NOMO-1 treated with dmso at 0.1 percent for 144 hours (cell line): ENCODE measurements around the gene ALLC.
A peak's percentile ranks its signal among the peaks of the same experiment; 100 is the strongest.

Experiments
- DNase-seq: peaks from one replicate; lab custom pipeline; 2025; ENCODE audit not compliant: unreplicated experiment; lab: John Stamatoyannopoulos, UW

Gene ALLC

DNA sequence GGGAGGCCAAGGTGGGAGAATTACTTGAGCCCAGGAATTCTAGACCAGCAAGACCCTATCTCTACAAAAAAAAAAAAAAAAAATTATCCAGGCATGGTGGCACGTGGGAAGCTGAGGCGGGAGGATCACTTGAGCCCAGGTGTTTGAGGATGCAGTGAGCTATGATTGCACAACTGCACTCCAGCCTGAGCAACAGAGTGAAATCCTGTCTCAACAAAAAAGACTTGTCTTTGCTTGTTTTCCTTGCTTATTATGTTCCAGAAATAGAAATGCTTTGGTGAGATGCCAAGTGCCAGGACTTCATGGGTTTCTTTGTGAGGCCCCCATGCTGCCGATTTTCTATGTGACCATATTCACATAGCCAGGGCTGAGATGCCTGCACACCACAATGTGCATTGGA, 54.4 kb downstream of the ALLC start:
- DNase-seq, result no peak

DNA sequence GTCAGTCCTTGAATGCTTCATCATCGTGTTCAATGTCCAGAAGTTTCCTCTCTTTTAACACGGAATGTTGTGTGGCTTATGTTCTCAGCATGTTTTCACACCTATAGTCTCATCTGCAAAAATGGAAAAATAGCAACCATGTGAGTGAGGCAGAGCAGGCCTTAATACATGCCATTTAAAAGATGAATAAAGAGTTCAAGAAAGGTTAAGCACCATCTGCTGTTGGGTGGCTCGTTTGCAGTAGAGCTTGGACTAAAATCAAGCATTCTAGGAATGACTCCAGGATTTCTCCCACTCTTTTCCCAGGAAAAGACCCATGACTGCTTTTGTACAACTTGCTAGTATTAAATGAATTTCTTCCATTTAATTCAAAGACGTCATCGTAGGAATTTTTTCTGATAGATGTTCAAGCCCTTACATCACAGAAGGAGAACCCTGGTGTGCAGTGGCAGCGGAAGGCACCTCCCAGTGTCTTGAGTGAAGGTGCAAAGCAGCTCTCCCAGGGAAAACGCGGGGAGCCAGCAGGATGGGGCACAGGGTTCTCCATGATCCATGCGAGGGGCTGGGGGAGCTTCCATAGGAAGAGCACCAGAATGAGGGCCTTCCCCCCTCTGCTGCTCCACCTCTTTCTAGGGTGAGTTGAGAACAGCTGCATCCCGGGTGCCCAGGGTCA, 55.0 kb downstream of the ALLC start:
- DNase-seq, result no peak

DNA sequence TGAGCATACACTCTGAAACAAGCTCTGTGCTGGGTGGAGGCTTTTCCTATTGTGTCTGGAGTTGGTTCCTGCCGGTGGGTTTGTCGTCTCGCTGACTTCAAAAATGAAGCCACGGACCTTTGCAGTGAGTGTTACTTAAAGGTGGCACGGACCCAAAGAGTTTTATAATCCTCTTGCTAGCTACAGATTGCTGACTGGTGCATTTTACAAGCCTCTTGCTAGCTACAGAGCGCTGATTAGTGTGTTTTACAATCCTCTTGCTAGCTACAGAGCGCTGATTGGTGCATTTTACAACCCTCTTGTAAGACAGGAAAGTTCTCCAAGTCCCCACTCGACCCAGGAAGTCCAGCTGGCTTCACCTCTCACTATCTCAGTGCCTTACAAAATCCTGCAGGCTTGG, 60.7 kb downstream of the ALLC start:
- no peak for DNase-seq

DNA sequence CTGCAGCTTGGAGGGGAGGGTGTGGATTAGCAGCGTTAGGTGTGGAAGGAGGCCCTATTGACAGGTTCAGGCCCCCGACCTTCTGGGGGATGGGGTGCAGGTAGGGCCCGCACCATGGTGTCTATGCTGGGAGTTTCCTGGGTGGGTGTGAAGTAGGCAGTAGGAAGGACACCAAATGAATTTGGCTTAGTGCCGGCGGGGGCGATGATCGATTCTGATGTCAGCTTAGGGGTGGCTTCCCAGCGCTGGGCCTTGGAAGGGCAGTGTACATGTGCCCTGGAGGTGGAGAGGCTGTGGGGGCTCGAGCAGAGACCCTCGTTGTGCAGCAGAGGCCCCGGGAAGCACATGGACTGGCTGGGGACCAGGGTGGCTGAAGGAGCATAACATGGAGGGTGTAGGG, 67.0 kb downstream of the ALLC start:
- DNase-seq, result no peak

DNA sequence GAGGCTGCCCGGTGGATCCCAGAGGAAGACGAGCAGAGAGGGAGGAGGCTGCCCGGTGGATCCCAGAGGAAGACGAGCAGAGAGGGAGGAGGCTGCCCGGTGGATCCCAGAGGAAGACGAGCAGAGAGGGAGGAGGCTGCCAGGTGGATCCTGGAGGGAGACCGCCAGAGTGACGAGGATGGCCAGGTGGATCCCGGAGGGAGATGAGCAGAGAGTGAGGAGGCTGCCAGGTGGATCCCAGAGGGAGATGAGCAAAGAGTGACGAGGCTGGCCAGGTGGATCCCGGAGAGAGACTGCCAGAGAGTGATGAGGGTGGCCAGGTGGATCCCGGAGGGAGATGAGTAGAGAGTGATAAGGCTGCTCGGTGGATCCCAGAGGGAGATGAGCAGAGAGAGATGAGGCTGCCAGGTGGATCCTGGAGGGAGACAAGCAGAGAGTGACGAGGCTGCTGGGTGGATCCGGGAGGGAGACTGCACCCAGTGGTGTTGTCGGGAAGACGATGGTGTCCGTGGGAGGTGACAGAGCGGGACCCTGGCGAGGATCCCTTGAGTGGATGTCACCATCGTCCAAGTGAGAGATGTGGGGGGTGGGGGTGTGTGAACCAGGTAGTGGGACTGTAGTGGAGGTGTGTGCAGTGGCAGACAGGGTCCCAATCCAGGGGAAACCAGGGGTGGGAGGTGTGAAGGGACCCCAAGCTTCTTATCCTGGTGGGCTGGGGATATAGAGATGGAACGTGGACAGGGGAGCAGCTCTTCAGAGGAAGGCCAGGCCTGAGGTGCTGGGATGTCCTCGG, 67.7 kb downstream of the ALLC start:
- DNase-seq, result no peak

DNA sequence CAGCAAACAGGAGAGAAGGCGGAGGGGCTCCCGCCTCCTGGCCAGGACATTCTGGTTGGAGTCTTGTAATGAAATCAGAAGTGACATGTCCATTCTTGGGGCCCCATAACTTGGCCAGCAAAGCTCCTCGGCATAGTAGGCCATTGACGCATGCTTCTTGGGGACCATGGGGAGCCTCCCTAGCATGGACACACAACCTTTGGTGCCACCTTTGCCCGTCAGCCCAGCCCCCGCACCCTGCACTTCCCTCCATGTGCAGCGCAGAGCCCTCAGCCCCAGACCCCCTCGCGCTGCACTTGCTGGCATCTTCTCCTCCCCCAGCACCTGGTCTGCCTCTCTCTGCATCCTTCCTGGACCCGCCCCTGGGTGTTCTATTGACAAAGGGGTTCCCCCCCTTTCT, 68.5 kb downstream of the ALLC start:
- no peak for DNase-seq

DNA sequence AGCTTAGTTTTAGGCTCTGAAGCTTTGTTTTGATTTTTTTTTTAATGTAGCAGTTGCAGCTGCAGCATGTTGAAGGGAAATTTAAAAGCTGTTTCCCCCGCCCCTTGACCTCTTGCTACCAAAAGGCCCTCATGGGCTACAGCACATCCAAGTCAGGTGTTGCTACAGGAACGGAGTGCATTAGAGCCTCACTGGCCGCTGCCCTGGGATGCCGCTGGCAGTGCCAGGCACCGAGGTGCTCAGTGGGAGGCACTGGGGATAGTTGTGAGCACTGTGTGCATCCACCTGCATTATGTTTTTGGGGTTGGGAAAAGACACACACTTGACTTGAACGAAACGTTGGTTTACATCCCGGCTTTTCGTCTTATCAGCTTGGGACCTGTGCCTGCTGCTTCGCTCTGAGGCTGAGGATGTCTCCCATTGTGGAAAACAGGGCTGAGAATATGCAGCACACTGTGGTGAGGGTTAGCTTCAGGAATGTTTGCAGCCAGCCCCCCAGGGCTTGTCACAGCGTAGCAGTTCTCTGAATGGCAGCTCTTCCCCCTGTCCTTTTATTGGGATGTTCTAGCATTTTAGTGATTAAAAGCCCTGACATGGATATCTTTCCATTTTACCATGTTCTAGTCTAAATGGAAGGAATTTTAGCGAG, 69.5 kb downstream of the ALLC start:
- DNase-seq, result no peak

DNA sequence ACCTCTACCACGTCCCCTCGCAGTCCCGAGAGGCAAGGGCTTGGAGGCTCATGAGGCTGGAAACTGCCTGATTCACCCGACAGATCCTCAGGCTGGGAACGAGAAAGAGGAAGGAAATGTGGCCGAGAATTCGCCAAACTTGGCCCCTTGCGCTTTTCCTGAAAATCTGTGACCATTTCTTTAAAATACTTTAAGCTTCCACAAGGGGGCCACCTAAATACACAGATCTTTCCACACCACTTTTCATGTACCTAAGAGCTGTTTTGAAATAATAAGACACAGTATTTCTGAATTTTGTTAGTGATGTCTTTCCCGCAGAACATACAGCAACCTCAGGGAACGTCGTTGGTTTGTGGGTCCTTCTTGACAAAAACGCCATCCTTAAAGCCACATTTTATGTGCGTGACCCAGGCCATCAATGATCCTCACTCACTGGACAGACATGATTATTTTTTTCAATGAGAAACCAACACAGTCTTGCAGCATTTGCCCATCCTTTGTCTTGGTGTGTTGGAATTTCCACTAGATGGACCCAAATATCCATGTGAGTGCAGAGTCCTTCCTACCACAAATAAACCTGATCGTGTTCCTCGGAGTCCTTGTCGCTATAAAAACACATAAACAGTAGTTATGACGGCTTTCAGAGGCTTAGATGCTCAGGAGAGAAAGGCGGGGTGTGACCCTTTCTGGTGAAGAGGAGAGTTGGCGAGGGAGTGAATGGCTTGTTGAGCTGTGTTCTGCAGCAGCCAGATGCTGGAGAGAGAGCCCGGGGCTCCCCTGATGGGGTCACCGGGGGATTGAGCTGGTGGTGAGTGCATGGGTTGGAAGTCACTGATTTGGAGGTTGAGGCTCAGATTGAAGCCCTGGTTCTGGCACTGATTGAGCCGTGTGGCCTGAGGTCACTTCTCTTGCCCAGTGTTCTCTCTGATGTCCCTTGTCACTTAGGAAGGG, 70.4 kb downstream of the ALLC start:
- DNase-seq, result peak; percentile 28

DNA sequence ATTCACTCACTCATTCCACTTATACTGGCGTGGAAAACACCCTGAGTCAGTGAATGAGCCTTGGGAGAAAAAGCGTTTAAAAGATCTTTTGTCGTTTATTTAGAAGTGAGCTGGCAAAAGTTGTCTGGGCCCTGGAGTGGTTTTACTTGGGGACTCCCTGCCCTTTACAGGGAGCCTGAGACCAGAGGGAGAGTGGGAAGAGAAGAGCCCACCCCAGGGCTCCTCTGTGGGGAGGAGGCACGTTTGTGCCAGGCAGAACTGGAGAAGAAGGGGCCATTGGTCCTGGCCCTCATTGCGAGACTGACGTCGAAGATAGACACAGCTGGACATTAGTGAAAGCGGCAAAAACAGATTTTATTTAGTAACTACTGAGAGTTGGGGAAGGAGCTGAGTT, 71.1 kb downstream of the ALLC start:
- DNase-seq, result no peak

DNA sequence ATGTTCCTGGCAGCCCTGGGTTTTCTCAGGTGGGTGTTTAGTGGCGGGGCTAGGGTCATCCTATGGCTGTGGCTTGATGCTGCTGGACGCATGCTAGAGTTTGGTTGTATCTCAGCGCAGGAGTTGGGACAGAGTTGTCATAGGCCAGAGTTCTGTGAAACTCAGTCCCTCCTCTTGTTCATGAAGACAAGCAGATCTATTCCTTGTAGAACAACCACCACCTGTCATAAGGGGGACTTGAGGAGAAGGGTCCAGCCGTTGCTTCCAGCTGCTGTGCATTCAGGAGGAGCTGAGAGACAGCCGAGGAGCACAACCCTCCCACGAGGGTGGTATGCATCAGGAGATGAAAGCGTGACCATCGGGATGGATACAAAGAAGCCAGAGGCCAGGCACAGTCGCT, 71.8 kb downstream of the ALLC start:
- DNase-seq, result no peak

DNA sequence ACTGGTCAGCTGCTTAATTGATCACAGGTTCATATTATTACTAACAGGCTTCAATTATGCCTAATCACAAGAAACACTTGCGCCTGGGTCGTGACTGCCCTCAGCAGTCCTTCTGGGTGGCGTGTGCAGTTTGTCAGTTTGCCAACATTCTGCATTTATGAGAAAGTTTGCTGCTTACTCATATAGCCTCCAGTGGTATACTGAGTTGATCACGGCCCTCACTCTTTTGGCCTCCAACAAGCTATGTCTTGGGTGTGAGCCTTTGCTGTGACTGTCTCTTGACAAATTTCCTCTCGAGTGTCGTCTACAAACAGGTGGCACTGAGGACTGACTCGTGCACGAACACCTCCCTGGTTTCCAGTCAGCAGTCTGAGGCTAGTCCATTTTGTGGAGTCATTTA, 72.6 kb downstream of the ALLC start:
- no peak for DNase-seq

DNA sequence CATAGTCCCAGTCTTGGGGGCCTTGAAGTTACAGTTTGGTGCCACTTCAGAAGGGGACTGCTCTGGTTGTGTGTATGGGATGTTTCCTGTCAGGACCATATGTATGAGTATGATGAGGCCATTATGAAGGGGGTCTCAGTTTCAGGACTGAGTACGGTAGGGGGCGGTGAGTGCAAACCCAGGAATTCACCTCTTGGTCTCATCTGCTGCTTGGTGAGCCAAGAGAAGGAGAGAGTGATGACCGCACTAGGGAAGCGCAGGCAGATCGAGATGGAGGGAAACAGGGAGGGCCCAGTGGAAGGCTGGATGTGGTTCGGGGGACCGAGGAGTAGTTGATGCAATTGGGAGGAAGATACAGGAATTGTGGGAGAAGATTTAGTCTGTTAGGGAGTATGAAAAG, 73.8 kb downstream of the ALLC start:
- no peak for DNase-seq

DNA sequence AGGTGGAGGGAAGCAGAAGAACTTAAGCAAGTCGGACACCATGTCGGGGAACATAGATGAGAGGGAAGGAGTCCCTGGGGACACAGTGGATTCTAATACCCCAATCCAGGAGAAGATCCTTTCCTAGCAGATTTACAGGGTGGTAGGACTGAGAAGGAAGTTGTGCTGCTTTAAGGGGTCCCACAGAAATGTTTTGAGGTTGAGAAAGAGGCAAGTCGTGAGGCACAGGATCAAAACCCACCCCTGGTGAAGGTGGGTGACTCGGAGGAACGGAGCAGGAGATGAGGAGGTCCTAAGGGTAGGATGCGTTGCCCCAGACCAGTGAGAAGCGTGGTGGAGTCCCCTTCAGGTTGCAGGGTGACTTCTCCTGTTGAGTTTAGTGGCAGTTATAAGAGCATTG, 78.1 kb downstream of the ALLC start:
- no peak for DNase-seq

DNA sequence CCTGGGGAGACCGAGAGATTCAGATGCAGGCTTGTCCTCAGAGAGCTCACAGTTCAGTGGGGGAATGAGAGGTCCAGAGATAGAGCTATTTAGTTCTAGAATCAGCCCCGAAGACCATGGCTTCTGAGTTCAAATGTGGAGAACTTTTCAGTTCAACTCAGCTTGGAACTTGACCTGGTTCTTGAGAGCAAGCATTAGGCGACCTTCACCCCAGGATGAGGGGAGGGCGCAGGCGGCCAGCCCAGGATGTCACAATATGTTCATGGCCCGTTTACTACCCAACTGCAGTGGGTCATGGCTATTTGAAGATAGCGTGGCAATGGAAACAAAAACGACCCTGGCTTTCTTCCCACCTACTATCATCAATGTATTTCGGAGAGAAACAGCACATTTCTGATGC, 79.1 kb downstream of the ALLC start:
- no peak for DNase-seq

DNA sequence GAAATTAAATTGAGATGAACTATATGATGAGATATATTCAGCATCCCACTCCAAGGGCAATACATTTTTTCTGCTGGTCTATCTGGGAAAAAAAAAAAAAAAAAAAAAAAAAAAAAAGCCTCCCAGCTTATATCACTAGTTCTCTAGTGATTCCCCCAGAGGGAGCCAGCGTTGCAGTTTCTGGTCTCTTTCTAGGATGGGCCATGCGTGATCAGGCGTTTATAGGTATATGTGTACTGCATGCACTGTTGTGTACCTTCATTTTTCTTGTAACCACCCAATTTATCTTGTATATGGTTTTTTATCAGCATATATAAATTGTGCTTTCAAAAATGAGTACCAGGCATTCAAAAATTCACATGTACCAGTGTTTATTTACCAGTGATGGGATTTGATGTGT, 80.5 kb downstream of the ALLC start:
- no peak for DNase-seq

DNA sequence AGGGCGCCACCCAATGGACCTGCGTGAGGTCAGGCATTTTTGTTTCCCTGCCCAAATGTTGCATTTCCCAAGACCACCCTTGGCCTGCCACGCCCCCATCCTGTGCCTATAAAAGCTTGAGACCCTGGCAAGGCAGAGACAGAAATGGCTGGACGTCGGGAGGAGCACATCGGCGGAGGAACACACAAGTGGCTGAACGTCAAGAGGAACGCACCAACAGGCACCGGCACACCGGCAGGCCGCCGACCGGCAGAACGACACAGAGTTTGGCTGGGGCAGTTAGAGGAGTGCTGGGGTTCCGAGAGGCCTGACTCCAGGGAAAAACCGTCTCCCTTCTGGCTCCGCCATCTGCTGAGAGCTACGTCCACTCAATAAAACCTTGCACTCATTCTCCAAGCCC, 81.3 kb downstream of the ALLC start:
- DNase-seq, result no peak

DNA sequence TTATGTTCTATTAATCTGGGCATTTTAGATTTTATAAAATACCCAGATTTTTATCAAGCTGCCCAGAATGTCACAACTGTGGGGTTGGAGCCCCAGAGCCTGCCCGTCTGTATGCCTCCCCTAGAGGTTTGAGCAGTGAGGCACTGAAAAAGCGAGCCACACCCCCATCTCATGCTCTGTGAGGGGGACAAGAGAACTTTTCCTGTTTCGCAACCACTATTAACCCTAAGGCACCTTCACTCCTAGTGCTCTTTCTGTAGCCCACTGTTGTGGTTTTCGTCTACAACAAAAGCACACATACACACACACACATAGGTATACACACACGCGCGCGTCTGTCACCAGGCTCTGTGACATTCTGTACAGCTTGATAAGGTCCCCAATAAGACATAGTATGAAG, 83.4 kb downstream of the ALLC start:
- no peak for DNase-seq

DNA sequence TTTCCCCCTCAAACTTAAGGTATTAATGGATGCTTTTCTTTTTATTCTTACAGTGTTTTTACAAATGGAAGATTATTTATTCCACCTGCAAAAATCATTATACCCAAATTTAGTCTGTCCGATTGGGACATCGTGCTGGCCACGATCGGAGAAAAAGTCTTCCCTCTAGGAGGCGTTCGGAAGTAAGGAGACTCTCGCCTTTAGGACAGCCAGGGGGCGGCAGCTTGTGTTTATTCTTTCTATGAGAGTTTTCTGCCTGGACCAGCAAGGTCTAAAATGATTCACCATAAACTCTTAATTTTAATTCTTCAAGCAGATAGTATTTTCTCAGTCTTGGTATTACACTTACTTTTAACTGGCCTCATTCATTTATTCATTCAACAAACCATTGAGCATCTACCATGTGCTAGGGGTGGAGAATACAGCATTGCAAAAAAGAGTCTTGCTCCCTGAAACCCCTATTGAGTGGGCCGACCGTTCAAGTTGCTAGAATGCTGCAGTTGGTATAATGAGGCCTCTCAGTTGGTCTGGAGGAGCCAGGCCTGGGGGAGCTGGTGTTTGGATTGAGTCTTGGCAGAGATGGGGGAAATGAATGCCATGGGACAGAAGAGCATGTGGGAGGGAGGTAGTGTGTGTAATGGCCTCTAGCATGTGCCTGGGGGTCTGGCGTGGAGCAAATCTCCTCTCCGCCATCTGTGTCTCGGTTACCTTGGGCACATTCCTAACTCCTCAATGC, 84.0 kb downstream of the ALLC start:
- no peak for DNase-seq

DNA sequence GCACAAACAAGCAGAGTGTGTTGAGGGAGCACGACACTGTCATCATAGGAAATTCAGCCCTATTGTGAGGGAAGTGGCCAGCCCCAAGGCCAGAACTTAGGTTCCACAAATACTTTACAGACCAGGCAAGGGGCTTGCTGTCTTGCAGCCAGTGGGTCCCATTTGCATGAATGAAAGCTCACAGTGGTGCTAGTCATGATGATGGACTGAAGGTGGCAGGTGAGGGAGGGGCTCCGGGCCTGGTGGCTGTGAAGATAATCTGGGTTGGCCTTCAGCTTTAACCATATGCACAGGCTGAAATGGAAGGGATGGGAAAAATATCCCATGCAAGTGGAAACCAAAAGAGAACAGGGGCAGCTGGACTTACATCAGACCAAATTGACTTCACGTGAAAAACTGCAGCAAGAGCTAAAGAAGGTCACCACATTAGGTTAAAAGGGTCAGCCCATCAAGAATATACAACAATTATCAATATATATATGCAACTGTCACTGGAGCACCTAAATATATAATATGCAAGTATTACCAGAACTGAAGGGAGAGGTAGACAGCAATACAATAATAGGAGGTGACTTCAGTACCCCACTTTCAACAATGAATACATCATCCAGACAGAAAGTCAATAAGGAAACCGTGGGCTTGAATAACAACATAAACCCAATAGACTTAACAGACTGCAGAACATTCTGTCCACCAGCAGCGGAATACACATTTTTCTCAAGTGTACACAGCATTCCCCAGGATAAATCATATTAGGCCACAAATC, 84.9 kb downstream of the ALLC start:
- no peak for DNase-seq
